Osteoblast (primary cell): ENCODE data around the gene SFMBT2. TPM values are rescaled to one million over a fixed set of nuclear protein-coding genes. Genes with fewer than 3 reads are reported as not detected.

Experiments
- DNase-seq: peaks from one replicate; pipeline ENCODE4 v3.0.0; 2011; ENCODE audit warnings: low spot score, mixed read lengths; ENCODE audit not compliant: insufficient read length; ENCODE audit errors: missing footprints
- H2AFZ ChIP-seq: 2 replicates; pipeline ENCODE4 v1.6.0; 2011; ENCODE audit warnings: mild to moderate bottlenecking, low read length
- H3K27ac ChIP-seq: 2 replicates; pipeline ENCODE4 v1.5.1; 2011; ENCODE audit warnings: mild to moderate bottlenecking, low read depth, low read length, moderate library complexity
- H3K27me3 ChIP-seq: 2 replicates; pipeline ENCODE4 v1.6.0; 2012; ENCODE audit warnings: mild to moderate bottlenecking, control low read depth, inconsistent platforms, low read length, moderate library complexity; ENCODE audit not compliant: insufficient read depth
- H3K36me3 ChIP-seq: 2 replicates; pipeline ENCODE4 v1.5.1; 2011; ENCODE audit warnings: mild to moderate bottlenecking, low read length, control low read depth, moderate library complexity; ENCODE audit not compliant: insufficient read depth
- H3K4me1 ChIP-seq: 2 replicates; pipeline ENCODE4 v1.5.1; 2011; ENCODE audit warnings: mild to moderate bottlenecking, low read length, control low read depth, moderate library complexity; ENCODE audit not compliant: insufficient read depth
- H3K4me2 ChIP-seq: 2 replicates; pipeline ENCODE4 v1.6.0; 2011; ENCODE audit warnings: mild to moderate bottlenecking, low read length; ENCODE audit not compliant: insufficient read depth
- H3K4me3 ChIP-seq: fragments of 200-600 bp; sonication (generic); 3 replicates; pipeline ENCODE4 v1.5.1; 2012; ENCODE audit warnings: mild to moderate bottlenecking, low read length, inconsistent platforms; ENCODE audit not compliant: insufficient read depth
- H3K79me2 ChIP-seq: 2 replicates; pipeline ENCODE4 v1.6.0; 2012; ENCODE audit warnings: mild to moderate bottlenecking, low read length, control low read depth, inconsistent platforms; ENCODE audit not compliant: insufficient read depth
- H3K9me3 ChIP-seq: 2 replicates; pipeline ENCODE4 v1.5.1; 2011; ENCODE audit warnings: low read depth, low read length, control low read depth
- H4K20me1 ChIP-seq: 2 replicates; pipeline ENCODE4 v1.6.0; 2012; ENCODE audit warnings: mild to moderate bottlenecking, low read length, control low read depth; ENCODE audit not compliant: insufficient read depth
- total RNA-seq: library from RNA; depleted of rRNA; stranded (reverse); fragments of >200 nt; gene quantifications from 2 replicates; pipeline ENCODE4 v1.2.3, GENCODE V29; 2012
- TF ChIP-seq, protein P1 (sequence below): IDR thresholded peaks from 2 replicates; pipeline ENCODE4 v1.5.1; 2011; ENCODE audit warnings: mild to moderate bottlenecking, low read depth, low read length, moderate library complexity; ENCODE audit errors: extremely low read depth

The SFMBT2 gene
- total RNA-seq, 1 donor, result under 0.01 TPM

DNA sequence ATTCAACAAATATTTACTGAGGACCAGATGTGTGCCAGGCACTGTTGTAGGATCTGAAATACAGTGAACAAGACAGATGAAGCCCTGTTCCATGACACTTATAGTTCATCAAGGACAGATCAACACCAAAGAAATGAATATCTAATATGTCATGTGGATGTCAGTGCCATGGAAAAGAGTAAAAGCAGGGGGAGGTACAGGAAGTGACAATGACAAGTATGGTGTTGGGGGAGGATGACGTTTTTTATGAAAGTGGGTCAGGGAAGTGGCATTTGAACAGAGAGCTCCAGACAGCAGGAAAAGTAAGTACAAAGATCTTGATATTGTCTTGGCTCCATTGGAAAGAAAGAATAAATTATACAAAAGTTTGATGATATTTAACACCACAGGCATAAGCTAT is 7.0 kb upstream of the SFMBT2 start:
- peaks cover 7% of the 10 kb centered on the region for H3K27me3 ChIP-seq
- no peak overlapping the region for H2AFZ ChIP-seq
- TF ChIP-seq, protein P1, sequence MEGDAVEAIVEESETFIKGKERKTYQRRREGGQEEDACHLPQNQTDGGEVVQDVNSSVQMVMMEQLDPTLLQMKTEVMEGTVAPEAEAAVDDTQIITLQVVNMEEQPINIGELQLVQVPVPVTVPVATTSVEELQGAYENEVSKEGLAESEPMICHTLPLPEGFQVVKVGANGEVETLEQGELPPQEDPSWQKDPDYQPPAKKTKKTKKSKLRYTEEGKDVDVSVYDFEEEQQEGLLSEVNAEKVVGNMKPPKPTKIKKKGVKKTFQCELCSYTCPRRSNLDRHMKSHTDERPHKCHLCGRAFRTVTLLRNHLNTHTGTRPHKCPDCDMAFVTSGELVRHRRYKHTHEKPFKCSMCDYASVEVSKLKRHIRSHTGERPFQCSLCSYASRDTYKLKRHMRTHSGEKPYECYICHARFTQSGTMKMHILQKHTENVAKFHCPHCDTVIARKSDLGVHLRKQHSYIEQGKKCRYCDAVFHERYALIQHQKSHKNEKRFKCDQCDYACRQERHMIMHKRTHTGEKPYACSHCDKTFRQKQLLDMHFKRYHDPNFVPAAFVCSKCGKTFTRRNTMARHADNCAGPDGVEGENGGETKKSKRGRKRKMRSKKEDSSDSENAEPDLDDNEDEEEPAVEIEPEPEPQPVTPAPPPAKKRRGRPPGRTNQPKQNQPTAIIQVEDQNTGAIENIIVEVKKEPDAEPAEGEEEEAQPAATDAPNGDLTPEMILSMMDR, result no peak
- H3K4me3 ChIP-seq, result no peak overlapping the region
- no peak for DNase-seq
- H3K79me2 ChIP-seq, result no peaks in the 10 kb centered on the region
- no peaks in the 10 kb centered on the region for H3K36me3 ChIP-seq
- H3K4me2 ChIP-seq, result no peak overlapping the region
- no peaks in the 10 kb centered on the region for H3K4me1 ChIP-seq
- no peaks in the 10 kb centered on the region for H3K9me3 ChIP-seq
- H4K20me1 ChIP-seq, result no peaks in the 10 kb centered on the region
- no peak overlapping the region for H3K27ac ChIP-seq

- no peak overlapping the region for H3K4me2 ChIP-seq
- no peak overlapping the region for H2AFZ ChIP-seq
- H3K4me1 ChIP-seq, result no peaks in the 10 kb centered on the region
- H3K4me3 ChIP-seq, result no peak overlapping the region
- no peaks in the 10 kb centered on the region for H4K20me1 ChIP-seq
- H3K79me2 ChIP-seq, result no peaks in the 10 kb centered on the region
- H3K27ac ChIP-seq, result no peak overlapping the region
- TF ChIP-seq, protein P1, result peak; percentile 40
- H3K27me3 ChIP-seq, result peaks cover 10% of the 10 kb centered on the region
- no peaks in the 10 kb centered on the region for H3K9me3 ChIP-seq
- no peaks in the 10 kb centered on the region for H3K36me3 ChIP-seq
- no peak for DNase-seq
Observed at GRCh38 chr10:7417103-7417623, 6.3 kb upstream of the SFMBT2 start.

- no peak overlapping the region for H3K4me2 ChIP-seq
- H3K27ac ChIP-seq, result no peak overlapping the region
- DNase-seq, result no peak
- H4K20me1 ChIP-seq, result no peaks in the 10 kb centered on the region
- peaks cover 27% of the 10 kb centered on the region for H3K27me3 ChIP-seq
- TF ChIP-seq, protein P1, result no peak
- H3K9me3 ChIP-seq, result no peaks in the 10 kb centered on the region
- H3K36me3 ChIP-seq, result no peaks in the 10 kb centered on the region
- H2AFZ ChIP-seq, result no peak overlapping the region
- no peak overlapping the region for H3K4me3 ChIP-seq
- H3K4me1 ChIP-seq, result no peaks in the 10 kb centered on the region
- no peaks in the 10 kb centered on the region for H3K79me2 ChIP-seq
Observed at GRCh38 chr10:7414766-7415165, 3.9 kb upstream of the SFMBT2 start.

- no peak overlapping the region for H3K27ac ChIP-seq
- DNase-seq, result no peak
- H3K9me3 ChIP-seq, result no peaks in the 10 kb centered on the region
- H3K4me3 ChIP-seq, result no peak overlapping the region
- no peaks in the 10 kb centered on the region for H3K79me2 ChIP-seq
- peaks cover 42% of the 10 kb centered on the region for H3K27me3 ChIP-seq
- no peak overlapping the region for H2AFZ ChIP-seq
- H3K4me1 ChIP-seq, result no peaks in the 10 kb centered on the region
- no peaks in the 10 kb centered on the region for H3K36me3 ChIP-seq
- H3K4me2 ChIP-seq, result no peak overlapping the region
- no peaks in the 10 kb centered on the region for H4K20me1 ChIP-seq
- TF ChIP-seq, protein P1, result no peak
Observed at GRCh38 chr10:7412928-7413282, 2.1 kb upstream of the SFMBT2 start.
